Activated CD4-positive, alpha-beta T cell treated with anti-CD3 and anti-CD28 coated beads, Interleukin-2, amount 50 U/mL, for 4 hours (primary cell): ENCODE data around the gene DYNC1H1.
A peak's percentile ranks its signal among the peaks of the same experiment; 100 is the strongest.
"Not testable (repeated sequence)": the region's sequence is repeated elsewhere in the genome, so short reads cannot be mapped to it uniquely, and the experiment has no call there.

Source experiments
- DNase-seq, 2 experiments: peaks; one replicate each; pipeline ENCODE4 v3.0.0-alpha.2; 2020

DYNC1H1 gene

GRCh38 chr14:102074415-102074964, 110.1 kb downstream of the DYNC1H1 start:
- DNase-seq: no peak

DNA sequence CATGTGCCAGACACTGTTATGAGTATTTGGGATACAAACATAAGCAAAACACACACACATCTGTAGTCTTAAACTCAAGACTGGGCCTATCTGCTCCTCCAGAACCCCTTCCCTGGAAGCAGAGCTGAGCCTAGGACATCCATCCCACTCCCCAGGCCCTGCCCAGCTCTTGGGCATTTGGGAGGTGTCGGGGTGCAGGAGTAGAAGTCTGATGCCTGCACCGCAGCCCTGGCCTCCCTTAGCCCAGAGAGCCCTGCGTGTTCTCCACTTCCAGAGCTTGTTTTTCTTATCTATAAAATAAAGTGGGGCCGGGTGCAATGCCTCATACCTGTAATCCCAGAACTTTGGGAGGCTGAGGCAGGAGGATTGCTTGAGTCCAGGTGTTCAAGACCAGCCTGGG, 110.8 kb downstream of the DYNC1H1 start:
- DNase-seq: no peak

- DNase-seq: no peak
Measured at GRCh38 chr14:102077382-102077709, 113.0 kb downstream of the DYNC1H1 start.

DNA sequence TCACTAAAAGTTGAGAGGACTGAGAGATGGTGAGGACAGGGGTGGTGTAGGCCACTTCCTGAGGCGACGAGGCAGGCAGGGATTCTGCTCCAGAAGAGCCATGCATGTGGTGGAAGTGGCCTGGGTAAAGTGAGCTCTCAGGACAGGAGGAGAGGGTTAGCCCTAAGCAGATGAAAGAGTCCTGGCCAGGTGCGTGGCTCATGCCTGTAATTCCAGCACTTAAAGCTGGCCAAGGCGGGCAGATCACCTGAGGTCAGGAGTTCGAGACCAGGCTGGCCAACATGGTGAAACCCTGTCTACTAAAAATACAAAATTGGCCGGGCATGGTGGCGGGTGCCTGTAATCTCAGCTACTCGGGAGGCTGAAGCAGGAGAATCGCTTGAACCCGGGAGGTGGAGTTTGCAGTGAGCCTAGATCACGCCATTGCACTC, 114.0 kb downstream of the DYNC1H1 start:
- DNase-seq: not testable (repeated sequence)

- DNase-seq: no peak
Measured at GRCh38 chr14:102078831-102079699, 114.7 kb downstream of the DYNC1H1 start.

GRCh38 chr14:102079700-102079979, 115.3 kb downstream of the DYNC1H1 start:
- no peak for DNase-seq

DNA sequence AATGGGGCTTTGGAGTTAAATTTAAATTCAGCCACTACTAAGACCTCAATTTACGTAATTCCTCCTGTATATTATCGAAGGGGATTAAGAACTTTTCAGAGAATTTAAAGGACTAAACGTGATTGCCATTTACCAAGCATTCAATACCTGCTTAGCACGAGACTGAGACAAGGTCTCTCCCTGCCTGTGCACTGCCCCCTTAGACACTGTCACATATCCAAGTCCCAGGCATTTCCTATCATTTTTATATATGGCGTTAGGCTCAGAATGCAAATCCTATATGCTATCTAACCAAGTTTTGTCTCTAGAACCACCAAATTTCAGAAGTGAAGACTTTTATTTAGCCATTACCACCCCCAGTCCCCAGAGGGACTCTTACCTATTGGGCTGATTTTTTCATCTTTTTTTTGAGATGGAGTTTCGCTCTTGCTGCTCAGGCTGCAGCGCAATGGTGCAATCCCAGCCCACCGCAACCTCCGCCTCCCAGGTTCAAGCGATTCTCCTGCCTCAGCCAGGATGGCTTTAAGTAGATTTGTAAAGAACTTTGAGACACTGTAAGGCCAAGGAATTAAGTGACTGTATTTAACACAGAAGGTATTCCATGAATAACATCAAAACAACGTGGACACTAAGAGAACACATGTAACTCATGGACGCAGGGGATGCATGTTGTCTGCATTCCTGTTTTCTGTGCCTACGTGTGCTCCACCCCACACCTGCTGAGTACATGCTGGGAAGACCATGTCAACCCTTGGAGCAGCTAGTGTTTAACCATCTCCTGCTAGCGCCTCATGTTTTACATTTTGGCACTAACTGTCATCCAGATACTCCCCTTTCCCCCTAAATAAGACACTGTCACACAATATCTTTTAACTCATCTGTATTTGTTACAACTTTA, 116.1 kb downstream of the DYNC1H1 start:
- no peak for DNase-seq

DNA sequence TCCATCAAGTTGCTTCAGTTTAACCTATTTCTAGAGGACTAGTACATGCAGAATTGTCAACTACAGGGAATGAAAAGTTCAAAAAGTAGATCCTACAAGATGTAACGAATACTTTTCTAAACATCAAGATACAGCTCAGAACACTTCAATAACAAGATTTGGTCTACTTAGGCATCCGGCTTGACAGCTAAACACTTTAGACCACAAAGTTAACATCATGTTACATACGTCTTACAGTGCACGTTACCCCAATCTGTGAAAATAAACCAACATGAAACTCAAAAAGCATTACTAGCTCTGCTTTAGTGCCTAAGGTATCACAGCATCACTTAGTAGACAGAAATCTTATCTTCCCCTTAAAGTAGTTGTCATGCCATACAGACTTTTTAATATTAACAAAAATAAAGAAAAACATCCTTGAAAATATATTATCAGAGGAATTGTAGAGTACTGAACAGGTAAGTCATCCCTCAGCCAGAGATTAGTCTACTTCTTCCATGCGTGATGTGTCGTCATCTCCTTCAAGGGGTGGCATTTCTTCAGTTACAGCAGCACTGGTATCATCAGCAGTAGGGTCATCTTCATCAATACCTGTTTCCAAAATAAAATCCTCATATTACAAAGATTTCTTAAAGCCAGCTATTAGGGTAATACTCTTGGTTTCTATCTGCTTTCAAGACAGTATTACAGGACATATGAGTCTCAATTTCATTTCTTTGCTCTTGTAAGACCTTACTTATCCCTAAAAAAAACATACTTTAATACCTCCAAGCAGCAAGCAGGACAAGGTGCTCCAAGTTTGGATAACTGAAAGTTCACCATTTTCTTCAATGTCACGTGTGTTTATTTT, 117.1 kb downstream of the DYNC1H1 start:
- DNase-seq: no peak

GRCh38 chr14:102084522-102084921, 120.1 kb downstream of the DYNC1H1 start:
- DNase-seq: not testable (repeated sequence)

GRCh38 chr14:102084931-102085330, 120.6 kb downstream of the DYNC1H1 start:
- DNase-seq: no peak

DNA sequence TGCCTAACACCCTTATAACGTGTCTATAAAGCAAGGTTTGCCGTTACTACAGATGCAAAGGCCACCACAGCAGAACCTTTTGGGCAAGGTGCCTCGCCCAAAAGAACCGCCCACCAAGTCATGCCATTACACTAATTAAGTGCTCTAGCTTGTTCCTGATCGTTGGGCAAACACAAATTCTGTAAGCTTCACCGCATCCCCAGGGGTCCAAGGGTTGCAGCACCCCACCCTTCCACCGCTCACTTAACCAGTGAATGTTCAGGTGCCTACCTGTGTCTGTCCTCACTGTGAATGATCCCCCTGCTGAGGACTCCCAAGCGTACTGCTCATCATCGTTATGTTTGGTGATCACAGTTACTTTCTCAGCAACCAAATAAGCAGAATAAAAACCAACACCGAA, 121.1 kb downstream of the DYNC1H1 start:
- no peak for DNase-seq

DNA sequence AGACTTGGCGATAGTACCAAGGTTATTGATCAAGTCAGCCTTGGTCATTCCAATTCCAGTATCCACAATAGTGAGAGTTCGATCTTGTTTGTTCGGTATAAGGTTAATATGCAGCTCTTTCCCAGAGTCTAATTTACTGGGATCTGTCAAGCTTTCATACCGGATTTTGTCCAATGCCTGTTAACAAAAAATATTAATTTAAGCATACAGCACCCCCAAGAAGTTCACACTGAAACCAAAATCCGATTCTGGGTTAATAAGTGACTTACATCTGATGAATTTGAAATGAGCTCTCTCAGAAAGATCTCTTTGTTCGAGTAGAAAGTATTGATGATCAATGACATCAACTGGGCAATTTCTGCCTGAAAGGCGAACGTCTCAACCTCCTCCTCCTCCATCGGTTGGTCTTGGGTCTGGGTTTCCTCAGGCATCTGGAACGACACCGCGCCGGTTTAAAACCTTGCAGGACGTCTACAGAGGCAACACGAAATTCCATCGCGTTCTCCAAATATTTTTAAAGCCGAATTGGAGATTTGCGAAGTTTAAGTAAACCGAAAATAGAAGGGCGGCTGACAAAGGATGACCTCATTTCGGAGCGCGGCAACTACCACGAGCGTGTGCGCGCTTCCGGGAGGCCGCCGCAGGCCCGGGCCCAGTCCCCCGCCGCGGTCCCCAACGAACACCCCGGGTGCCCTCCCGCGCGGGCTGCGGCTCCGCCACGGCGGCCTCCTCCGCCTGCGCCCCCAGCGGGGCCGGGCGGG, 121.8 kb downstream of the DYNC1H1 start:
- peak; percentile 53 to 55 for DNase-seq

- no peak for DNase-seq
Measured at GRCh38 chr14:102086709-102086971, 122.3 kb downstream of the DYNC1H1 start.

- peak; percentile 95 for DNase-seq
Measured at GRCh38 chr14:102086972-102087761, 122.8 kb downstream of the DYNC1H1 start, which contains the start of gene HSP90AA1. HSP90AA1 (minus strand) TSS chr14:102087044; CDS start chr14:102086378, 666 bp downstream.

GRCh38 chr14:102087762-102088011, 123.3 kb downstream of the DYNC1H1 start:
- DNase-seq: no peak

- DNase-seq: peak; percentile 56 to 59
Measured at GRCh38 chr14:102088012-102088792, 123.8 kb downstream of the DYNC1H1 start.

GRCh38 chr14:102089621-102090343, 125.4 kb downstream of the DYNC1H1 start:
- no peak for DNase-seq

DNA sequence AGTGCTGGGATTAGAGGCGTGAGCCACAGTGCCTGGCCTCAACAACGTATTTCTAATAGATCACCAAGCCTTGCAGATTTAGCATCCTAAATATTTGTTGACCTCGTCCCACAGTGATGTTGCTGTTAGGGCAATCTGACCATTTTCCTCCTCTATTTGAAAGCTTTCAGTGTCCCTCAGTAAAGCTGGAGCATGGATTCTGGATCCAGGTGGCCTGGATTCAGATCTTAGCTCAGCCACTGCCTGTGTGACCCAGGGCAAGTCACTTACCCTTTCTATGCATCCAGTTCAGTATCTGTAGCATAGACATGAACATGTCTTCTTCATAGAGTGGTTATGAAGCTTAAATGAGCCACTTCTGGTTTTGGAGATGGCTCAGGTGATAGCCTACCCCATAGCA, 126.3 kb downstream of the DYNC1H1 start:
- no peak for DNase-seq

GRCh38 chr14:102092806-102093205, 128.4 kb downstream of the DYNC1H1 start:
- DNase-seq: no peak

- no peak for DNase-seq
Measured at GRCh38 chr14:102094101-102094500, 129.7 kb downstream of the DYNC1H1 start.
